Fibroblast of pulmonary artery (primary cell): ENCODE data around the gene GLO1.

Source experiments
- DNase-seq: peaks from one replicate; pipeline ENCODE4 v3.0.0-alpha.2; 2010; ENCODE audit warnings: low read depth
- H3K4me3 ChIP-seq: replicated peaks from 2 replicates; pipeline ENCODE4 v1.5.1; 2011; ENCODE audit warnings: low read depth, mild to moderate bottlenecking, control low read depth, low read length, moderate library complexity
- TF ChIP-seq, protein P1 (sequence below): IDR thresholded peaks from 2 replicates; pipeline ENCODE4 v1.5.1; 2011; ENCODE audit warnings: mild to moderate bottlenecking, control low read depth, low read length, inconsistent platforms; ENCODE audit errors: missing control alignments

Gene GLO1

DNA sequence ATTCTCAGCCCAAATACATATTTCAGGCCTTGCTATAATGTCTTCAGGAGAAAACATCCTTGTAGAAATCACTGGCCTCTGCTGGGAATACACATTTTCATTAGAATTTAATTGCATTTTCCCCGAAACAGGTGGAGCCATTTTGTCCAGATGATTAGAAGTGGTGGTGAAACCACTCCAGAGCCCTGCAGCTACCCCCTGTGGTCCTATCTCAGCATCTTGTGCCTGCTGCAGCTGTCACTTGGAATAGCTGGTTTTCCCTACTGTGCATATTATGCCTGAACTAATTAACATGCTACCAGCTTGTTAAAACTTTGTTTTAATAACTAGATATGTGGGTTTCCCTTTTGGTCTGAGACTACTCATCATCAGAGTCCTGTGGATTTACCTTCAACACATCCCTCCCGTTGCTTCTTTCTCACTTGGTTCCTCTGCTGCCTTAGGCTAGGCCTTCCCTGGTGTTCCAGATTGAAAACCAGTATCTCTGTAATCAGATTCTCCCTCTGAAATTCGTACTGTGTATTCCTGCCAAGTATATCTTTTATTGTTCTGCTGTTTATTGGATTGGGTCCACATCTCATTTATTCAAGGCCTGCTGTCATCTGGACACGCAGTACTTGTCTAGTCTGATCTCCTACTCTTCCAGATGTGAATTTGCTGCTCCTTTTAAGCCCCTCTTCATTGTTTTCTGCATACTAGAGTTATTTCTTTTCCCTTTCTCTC, 27.4 kb upstream of the GLO1 start:
- DNase-seq = no peak
- H3K4me3 ChIP-seq = no peak overlapping the region

DNA sequence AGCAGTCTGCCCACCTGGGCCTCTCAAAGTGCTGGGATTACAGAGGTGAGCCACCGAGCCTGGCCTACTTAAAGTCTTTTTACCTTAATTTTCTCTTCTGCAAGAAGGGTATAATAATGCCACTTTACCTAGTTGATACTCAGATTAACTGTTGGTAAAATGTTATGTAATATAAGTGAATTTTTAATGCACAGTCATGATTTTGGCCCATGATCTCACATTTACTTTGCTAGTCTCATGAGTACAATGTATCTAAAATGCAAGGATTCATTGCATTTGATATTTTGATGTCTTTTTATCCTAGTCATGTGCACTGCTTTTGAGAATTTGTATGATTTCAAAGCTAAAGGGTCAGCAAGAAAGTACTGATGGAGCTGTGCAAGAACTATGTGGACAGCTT, 25.3 kb upstream of the GLO1 start:
- TF ChIP-seq, protein P1, sequence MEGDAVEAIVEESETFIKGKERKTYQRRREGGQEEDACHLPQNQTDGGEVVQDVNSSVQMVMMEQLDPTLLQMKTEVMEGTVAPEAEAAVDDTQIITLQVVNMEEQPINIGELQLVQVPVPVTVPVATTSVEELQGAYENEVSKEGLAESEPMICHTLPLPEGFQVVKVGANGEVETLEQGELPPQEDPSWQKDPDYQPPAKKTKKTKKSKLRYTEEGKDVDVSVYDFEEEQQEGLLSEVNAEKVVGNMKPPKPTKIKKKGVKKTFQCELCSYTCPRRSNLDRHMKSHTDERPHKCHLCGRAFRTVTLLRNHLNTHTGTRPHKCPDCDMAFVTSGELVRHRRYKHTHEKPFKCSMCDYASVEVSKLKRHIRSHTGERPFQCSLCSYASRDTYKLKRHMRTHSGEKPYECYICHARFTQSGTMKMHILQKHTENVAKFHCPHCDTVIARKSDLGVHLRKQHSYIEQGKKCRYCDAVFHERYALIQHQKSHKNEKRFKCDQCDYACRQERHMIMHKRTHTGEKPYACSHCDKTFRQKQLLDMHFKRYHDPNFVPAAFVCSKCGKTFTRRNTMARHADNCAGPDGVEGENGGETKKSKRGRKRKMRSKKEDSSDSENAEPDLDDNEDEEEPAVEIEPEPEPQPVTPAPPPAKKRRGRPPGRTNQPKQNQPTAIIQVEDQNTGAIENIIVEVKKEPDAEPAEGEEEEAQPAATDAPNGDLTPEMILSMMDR = no peak
- no peak for DNase-seq
- no peak overlapping the region for H3K4me3 ChIP-seq

More for the DNA sequence above, 27.4 kb upstream of the GLO1 start:
- TF ChIP-seq, protein P1 = no peak

DNA sequence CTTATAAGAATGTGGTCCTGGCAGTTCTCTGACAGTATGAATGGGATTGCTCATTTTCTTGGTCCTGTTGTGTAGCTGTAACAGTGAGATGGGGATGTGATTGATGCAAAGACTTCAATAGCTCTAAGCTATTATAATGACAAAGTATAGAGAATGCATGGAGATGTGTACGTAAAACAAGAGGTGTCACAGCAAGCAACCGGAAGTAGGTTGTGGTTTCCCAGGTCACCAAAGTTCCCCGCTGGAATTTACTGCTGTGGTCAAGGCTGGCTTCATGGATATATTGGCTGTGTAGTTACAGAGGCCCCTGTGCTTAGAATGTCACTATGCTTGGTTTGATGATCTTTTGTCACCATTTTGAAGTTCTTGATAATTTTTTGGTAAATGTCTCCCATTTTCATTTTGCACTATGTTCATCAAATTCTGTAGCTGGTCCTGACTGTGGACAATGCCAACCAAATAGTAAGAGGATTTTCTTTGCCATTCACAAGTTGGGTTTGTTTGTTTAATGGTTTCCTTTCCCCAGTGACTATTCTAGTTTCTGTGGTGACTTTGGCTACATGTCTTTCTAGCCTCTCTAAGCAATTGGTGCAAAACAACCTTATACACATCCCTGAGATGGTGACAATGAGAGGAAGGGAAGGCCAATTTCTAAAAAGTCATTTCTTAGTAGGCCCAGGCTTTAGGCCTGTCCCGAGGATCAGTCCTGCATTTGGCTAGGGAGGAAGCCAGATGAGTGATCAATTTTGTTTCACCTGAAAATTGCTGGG, 22.7 kb upstream of the GLO1 start:
- no peak overlapping the region for H3K4me3 ChIP-seq
- TF ChIP-seq, protein P1 = no peak
- no peak for DNase-seq

DNA sequence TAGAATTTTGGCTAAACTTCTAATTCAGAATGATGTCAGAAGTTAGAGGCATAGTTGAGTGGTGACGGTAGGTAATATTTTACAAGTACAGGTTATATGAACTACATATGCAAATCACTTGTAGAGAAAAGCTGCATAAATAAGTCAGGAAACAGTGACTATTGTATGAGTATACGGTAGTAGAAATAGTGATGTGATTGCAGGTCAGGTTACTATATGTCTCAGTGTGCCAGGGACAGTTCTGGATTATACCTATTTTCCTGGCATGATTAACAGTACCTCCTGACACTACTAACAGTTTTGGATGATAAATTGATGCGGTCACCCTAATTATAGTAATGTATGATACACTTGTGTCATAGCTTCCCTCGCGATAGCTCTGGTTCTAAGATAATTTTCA, 21.4 kb upstream of the GLO1 start:
- no peak overlapping the region for H3K4me3 ChIP-seq
- TF ChIP-seq, protein P1 = no peak
- DNase-seq = no peak

DNA sequence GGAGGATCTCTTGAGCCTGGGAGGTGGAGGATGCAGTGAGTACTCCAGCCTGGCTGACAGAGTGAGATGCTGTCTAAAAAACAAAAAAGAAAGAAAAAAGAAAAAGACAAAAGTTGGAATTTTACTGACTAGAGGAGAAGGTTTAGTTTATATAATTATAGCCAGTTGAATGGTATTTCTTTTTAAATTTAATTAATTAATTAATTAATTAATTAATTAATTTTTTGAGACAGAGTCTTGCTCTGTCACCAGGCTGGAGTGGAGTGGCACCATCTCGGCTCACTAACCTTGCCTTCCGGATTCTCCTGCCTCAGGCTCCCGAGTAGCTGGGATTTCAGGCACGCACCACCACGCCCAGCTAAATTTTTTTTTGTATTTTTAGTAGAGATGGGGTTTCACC, 20.8 kb upstream of the GLO1 start:
- DNase-seq = no peak
- TF ChIP-seq, protein P1 = no peak
- no peak overlapping the region for H3K4me3 ChIP-seq

DNA sequence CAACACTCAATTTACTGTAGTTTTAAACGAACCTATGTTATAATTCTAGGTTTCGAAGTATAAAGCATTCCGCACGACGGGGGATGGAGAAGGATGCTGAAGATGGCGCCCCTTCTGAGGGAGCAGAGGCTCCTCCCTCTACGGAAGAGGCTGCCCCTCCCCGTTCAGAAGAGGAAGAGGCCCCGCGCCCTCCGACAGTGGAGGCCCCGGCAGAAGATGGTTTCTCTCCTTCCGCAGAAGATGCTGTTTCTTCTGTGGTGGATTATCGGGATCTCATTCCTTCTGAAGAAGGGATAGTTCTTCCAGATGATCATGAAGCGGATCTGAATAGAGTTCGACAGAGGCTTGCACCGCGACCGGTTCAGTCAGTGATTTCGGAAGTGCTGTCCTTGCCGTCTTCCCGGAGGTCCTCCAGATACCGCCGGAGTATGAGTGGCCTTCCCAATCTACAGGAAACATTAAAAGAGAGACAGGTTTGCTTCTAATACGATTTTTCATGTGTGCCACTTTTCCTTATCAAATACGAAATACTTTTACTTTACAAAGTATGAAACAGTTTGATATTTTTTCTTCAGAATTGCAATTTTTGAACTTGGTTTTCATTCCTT, 19.9 kb upstream of the GLO1 start:
- no peak overlapping the region for H3K4me3 ChIP-seq
- TF ChIP-seq, protein P1 = no peak
- DNase-seq = no peak
